HL-60/S4 (cell line): ENCODE results near the gene STAC2.

Experiments used
- in situ Hi-C: fragments of 300-500 bp; cut with MboI; formaldehyde crosslinking; loops from 2 replicates; pipeline ENCODE4 v1.14.3; 2022; ENCODE audit warnings: low sequenced_read_pairs

Gene STAC2

GRCh38 chr17:39166437-39167335 lies 59.1 kb downstream of the STAC2 start:
- in situ Hi-C loops: loop anchor here (10.0 to 25.0 kb wide), 2 partner anchors 182 to 304 kb away; partner anchors contain the start of genes LASP1 and RPL23

- in situ Hi-C loops: loop anchor here (10.0 to 25.0 kb wide), 2 partner anchors 181 to 304 kb away; partner anchors contain the start of genes LASP1 and RPL23
These were observed 59.9 kb downstream of the STAC2 start, which contains the start of gene ARL5C for GRCh38 chr17:39165841-39166349. Gene ARL5C (minus strand): TSS chr17:39166161. CDS start chr17:39165760, 401 bp downstream.

GRCh38 chr17:39165178-39165840 lies 60.4 kb downstream of the STAC2 start:
- in situ Hi-C loops: loop anchor here (10.0 to 25.0 kb wide), 2 partner anchors 181 to 303 kb away; partner anchors contain the start of genes LASP1 and RPL23

- in situ Hi-C loops: loop anchor here (10.0 to 25.0 kb wide), 2 partner anchors 180 to 302 kb away; partner anchors contain the start of genes LASP1 and RPL23
These were observed 61.0 kb downstream of the STAC2 start for GRCh38 chr17:39164675-39165143.

- in situ Hi-C loops: loop anchor here (10.0 to 25.0 kb wide), 2 partner anchors 177 to 300 kb away; partner anchors contain the start of genes LASP1 and RPL23
These were observed 63.8 kb downstream of the STAC2 start for GRCh38 chr17:39161962-39162361.
